GM18505 (cell line): ENCODE measurements around the gene DHCR24.

Source experiments
- ATAC-seq: cut with Tn5 transposase; IDR thresholded peaks from one replicate; pipeline ENCODE4 v1.9.1; 2021; ENCODE audit not compliant: unreplicated experiment
- POLR2A ChIP-seq: IDR thresholded peaks from 4 replicates; pipeline ENCODE4 v1.6.1; 2011; ENCODE audit warnings: borderline replicate concordance; ENCODE audit not compliant: insufficient read depth, insufficient read length; ENCODE audit errors: extremely low read depth

DHCR24 gene

DNA sequence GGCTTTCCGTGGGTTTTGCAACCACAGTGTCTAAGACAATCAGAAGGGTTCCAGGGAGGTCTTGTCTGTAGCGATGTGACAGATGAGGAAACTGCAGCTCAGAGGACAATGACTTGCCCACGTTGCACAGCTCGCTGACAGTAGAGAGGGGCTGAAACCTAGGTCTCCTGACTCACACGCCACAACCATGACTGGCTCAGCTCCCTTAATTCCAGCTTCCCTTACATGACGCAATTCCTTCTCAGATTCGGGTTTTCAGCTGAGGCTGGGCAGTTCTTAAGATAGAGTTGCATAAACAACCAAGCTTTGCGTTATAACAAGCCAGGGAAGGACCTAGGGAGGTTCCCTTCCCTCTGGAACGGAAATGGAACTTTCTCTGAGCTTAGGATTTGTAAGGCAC, 36.3 kb downstream of the DHCR24 start:
- TF ChIP-seq POLR2A, result no peak
- no peak for ATAC-seq

DNA sequence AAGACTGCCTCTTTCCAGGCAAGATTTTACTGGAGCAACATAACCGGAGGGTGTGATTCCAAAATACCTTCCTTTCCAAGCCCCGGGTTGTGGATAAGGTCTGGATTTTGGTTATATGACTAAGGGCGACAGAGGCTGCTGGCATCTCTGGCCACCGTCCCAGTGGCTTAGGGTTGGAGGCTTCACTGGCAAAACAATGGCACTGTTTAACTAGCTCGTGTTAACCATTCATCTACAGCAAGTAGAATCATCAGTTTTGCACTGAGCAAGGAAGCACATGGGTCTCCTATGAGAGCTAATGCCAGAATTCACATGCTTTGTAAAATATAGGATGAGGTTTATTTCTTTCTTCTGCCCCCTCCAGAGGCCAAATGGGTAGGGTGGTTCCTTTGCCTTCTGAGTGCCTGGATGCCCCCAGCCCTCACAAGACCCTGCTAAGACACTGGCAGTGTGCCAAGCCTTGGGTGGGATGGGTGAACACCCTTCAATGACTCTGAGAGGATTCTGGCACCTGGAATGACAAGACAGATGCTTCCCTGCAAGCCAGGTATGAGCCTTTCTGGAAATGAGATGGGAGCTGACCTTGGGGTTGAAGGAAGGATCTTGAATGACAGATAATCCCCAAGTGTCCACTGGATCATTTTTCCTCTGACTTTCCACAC, 36.8 kb downstream of the DHCR24 start:
- ATAC-seq, result no peak
- no peak for TF ChIP-seq POLR2A

DNA sequence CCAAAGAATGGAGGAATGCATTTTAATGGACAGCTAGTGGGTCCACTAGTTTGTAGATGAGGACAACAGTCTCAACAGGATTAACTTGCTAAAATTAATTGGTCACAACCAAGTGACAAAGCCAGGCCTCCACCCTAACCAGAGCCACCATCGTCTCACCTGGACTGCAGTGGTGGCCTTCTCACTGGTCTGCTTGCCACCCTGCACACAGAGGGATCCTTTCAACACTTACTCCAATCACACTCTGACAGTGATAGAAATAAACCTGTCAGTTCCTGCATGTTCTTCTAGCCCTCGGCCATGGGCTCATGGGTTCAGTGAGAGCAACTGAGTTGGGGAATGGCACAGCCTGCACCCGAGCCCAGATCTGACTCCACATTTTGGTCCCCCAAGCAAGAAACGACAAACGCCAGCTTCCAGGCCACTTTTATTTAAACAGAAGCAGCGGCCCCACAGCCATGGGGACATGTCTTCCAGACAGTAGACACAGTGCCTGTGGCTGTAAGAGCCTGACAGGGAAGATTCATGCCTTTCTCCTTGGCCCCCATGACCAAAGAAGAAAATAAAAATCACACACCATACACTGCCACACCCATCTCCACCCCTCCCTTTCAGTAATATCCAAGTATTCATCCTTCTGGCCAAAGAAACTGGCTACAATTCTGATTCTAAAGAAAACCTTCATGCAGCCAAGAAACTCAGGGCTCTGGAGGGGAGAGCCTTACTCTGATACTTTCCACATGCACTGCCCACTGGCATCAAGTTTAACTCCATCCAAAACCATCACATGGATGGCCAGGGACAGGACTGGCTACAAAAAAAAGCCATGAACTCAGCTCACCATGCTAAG, 37.6 kb downstream of the DHCR24 start:
- ATAC-seq, result no peak
- no peak for TF ChIP-seq POLR2A

DNA sequence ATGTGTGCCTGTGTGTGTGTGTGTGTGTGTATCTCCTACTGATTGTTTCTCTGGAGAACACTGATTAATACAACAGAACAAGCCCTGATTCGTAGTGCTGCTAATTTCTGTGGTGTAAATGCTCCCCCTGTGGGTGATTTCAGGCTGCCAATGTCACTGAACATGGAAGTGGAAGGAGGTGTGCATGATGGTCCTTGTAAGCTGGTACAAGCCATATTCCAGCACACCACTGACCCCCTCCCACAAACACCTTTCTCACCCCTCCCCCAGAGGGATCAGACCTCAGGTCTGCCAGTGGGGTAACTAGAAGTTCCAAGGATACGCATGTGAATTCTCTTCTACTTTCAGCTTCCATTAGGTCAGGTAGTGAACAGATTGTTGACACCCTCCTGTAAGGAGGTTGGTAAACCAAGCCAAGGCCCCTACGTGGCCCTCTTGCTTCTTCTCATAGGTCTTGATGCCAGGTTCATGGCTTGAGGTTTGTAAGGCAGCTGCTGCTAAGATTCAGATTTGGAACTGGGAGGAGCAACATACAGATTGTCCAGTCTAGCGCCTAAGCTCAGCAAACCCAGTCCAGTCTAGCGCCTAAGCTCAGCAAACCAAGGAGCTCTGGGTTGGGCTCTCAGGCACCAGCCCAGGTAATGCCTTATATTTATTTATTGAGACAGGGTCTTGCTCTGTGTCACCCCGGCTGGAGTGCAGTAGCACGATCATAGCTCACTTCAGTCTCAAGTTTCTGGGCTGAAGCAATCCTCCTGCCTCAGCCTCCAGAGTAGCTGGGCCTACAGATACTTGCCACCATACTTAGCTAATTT, 38.7 kb downstream of the DHCR24 start:
- TF ChIP-seq POLR2A, result no peak
- no peak for ATAC-seq

DNA sequence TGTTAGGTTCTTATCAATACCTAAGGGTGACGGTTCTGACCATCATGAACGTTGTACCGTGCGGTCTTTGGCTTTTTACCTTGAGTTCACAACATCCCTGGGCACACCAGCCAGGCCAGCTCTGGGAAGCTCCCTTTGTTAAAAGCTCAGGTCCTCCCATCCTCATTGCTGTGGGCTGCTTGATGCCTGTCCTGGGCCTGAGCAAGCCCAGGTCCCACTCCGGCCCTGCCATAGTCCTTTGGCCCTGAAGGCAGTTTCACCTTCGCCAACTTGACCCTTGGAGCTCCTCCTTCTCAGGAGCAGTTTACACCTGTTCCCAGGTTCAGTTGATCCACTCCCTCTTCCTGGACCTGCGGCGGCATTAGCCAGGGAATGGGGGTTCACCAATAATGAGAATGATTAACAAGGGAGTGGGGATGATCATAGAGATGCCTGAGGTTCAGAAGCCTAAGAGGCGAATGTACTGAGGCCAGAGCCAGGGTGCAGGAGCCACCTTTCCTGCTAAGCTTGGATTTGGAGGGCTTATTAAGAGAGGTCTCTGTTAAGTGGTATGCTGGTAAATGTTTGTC, 40.2 kb downstream of the DHCR24 start:
- no peak for ATAC-seq
- no peak for TF ChIP-seq POLR2A

DNA sequence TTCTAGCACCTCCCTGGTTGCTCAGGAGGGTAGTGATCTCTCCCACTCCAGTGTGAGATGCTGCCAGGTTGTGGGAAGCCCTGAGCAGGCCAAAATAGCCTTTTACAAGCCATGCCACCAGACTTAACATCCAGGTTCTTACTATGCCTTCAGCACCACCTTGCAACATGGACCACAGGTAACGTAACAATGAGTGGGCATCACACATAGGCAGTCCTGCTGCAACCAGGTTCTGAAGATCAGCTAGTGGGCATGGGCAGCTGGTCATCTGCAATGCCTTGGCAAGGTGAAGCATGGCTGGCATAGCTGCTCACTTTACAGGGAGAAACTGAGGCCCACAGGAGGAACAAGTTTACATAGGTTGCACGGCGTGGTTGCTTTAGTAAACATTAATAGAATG, 40.7 kb downstream of the DHCR24 start:
- no peak for TF ChIP-seq POLR2A

DNA sequence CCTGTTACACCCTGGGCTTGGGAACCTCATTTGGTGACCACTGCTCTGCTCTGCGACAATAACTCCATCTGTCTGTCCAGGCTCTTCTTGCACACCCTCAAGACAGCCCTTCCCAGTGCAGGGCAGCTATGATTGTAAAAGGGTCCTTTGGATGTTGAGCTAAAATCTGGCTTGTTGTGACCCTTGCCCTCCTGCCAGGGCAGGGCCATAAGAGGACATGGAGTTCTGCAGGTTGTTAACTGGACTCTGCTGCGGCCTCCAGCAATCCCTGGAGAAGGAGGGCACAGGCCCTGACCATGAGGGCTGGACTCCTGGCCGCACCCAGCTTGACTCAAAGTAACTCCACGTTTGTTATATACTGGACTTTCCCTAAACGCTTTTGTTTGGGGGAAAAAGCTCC, 41.2 kb downstream of the DHCR24 start:
- no peak for ATAC-seq
- no peak for TF ChIP-seq POLR2A

More for the DNA sequence above, 40.7 kb downstream of the DHCR24 start:
- ATAC-seq, result no peak

DNA sequence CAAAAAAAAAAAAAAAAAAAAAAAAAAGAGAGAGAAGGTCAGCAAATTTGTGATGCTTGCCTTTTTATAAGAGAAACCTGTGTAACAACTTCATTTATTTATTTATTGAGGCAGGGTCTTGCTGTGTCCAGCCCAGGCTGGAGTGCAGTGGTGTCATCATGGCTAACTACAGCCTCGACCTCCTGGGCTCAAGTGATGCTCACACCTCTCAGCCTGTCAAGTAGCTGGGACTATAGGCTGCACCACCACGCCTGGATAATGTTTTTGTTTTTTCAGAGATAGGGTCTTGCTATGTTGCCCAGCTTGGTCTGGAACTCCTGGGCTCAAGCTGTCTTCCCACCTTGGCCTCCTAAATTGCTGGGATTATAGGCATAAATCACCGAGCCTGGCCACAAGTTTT, 42.4 kb downstream of the DHCR24 start:
- no peak for ATAC-seq

DNA sequence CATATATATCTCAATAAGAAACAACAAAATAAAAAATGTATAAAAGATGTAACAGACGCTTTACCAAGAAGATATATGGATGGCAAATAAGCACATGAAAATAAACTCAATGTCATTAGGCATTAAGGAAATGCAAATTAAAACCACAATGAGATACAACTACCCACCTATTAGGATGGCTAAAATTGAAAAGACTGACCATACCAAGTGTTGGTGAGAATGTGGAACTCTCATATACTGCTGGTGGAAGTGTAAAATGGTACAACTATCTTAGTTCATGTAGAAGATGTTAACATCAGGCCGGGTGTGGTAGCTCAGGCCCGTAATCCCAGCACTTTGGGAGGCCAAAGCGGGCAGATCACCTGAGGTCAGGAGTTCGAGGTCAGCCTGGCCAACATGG, 43.5 kb downstream of the DHCR24 start:
- no peak for TF ChIP-seq POLR2A
- no peak for ATAC-seq

More for the DNA sequence above, 42.4 kb downstream of the DHCR24 start:
- TF ChIP-seq POLR2A, result no peak

DNA sequence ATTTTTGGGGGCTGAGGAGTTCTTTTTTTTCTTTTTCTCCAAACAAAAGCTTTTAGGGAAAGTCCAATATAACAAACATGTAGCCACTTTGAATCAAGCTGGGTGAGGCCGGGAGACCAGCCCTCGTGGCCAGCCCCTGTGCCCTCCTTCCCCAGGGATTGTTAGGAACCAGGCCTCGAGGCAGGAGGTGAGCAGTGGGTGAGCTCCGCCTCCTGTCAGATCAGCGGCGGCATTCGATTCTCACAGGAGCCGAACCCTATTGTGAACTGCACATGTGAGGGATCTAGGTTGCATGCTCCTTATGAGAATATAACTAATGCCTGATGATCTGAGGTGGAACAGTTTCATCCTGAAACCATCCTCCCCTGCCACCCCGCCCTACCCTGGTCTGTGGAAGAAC, 44.0 kb downstream of the DHCR24 start:
- TF ChIP-seq POLR2A, result no peak
- ATAC-seq, result no peak

DNA sequence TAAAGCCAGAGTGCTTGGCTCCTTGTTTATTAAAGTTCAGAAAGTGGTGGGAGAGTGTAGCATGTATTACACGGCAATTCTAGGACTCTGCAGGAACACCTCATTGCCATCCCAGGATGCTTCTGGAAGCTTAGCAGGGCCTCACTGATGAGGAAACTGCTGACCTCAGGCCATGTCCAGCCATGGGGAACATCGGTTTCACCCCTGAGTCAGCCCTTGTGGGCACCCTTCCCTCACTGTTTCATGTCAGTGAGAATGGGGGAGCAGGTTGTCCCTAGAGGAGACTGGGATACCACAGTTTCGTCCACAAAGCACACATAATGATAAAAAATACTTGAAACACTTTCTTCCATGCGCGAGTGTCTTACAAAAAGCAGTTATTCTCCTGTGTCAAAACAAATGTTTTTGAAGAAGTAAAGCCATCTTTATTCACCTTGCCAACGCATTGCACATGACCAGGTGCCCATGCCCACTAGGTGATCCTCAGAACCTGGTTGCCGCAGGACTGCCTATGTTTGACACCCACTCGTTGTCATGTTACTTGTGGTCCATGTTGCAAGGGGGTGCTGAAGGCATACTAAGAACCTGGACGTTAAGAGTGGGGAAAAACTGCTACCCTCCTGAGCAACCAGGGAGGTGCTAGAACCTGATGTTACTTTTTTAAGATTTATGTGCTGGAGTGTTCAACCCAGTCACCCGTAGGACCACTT, 44.6 kb downstream of the DHCR24 start:
- no peak for TF ChIP-seq POLR2A
- no peak for ATAC-seq

DNA sequence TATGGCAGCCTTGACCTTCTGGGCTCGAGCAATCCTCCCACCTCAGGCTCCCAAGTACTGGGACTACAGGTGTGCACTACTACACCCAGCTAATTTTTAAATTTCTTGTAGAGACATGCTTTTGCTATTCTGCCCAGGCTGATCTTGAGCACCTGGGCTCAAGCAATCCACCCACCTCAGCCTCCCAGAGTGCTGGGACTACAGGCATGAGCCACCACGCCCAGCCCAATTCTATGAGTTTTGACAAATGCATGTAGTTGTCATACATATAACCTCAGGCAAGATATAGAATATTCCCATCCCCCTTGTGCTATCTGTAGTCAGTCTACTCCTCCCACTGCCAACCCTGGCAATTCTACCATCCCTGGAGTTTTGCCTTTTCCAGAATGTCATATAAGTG, 47.2 kb downstream of the DHCR24 start:
- no peak for ATAC-seq
- TF ChIP-seq POLR2A, result no peak
